22Rv1 (cell line): ENCODE results near the gene NECAP2.

ENCODE experiments used
- CTCF ChIP-seq: fragments of 450-650 bp; IDR thresholded peaks from 2 replicates; pipeline ENCODE4 v1.5.1; 2017; ENCODE audit warnings: mild to moderate bottlenecking
- ZFX ChIP-seq: fragments of 450-650 bp; IDR thresholded peaks from 2 replicates; pipeline ENCODE4 v1.6.1; 2017; ENCODE audit warnings: antibody characterized with exemption, borderline replicate concordance

- no peak for TF ChIP-seq CTCF
- no peak for TF ChIP-seq ZFX
Measured at GRCh38 chr1:16422041-16422440, 18.5 kb upstream of the NECAP2 start.
